Astrocyte (in vitro differentiated cells and primary cell): ENCODE results near the gene FASN. TPM values are rescaled to one million over a fixed set of nuclear protein-coding genes. Genes with fewer than 3 reads are reported as not detected.

Experiments used
- DNase-seq: peaks from one replicate; pipeline ENCODE4 v3.0.0-alpha.2; 2010; ENCODE audit warnings: low read depth
- FAIRE-seq: peaks from 2 replicates; lab custom pipeline; 2011; peaks lifted over from hg19 to GRCh38; lab: Jason Lieb, UNC
- H2AFZ ChIP-seq: 2 replicates; pipeline ENCODE4 v1.6.0; 2012; ENCODE audit warnings: low read depth, low read length, inconsistent platforms
- H3K27ac ChIP-seq: 2 replicates; pipeline ENCODE4 v1.5.1; 2011; ENCODE audit warnings: low read depth, low read length, inconsistent platforms
- H3K27me3 ChIP-seq: 2 replicates; pipeline ENCODE4 v1.6.0; 2011; ENCODE audit warnings: low read length, inconsistent platforms; ENCODE audit not compliant: insufficient read depth
- H3K36me3 ChIP-seq: 2 replicates; pipeline ENCODE4 v1.5.1; 2011; ENCODE audit warnings: low read length, inconsistent platforms; ENCODE audit not compliant: insufficient read depth
- H3K4me1 ChIP-seq: 2 replicates; pipeline ENCODE4 v1.5.1; 2011; ENCODE audit warnings: low read length, inconsistent platforms; ENCODE audit not compliant: insufficient read depth
- H3K4me2 ChIP-seq: 2 replicates; pipeline ENCODE4 v1.6.0; 2012; ENCODE audit warnings: low read length, inconsistent platforms
- H3K4me3 ChIP-seq: 2 replicates; pipeline ENCODE4 v1.5.1; 2011; ENCODE audit warnings: low read depth, mild to moderate bottlenecking, low read length, inconsistent platforms; ENCODE audit not compliant: insufficient read depth
- H3K79me2 ChIP-seq: 2 replicates; pipeline ENCODE4 v1.6.0; 2012; ENCODE audit warnings: mild to moderate bottlenecking, low read length, inconsistent platforms; ENCODE audit not compliant: insufficient read depth
- H3K9ac ChIP-seq: 2 replicates; pipeline ENCODE4 v1.6.0; 2012; ENCODE audit warnings: mild to moderate bottlenecking, low read length, inconsistent platforms
- H3K9me3 ChIP-seq: 2 replicates; pipeline ENCODE4 v1.5.1; 2012; ENCODE audit warnings: low read depth, mild to moderate bottlenecking, low read length, inconsistent platforms; ENCODE audit not compliant: insufficient read depth
- H4K20me1 ChIP-seq: 2 replicates; pipeline ENCODE4 v1.6.0; 2012; ENCODE audit warnings: low read length, inconsistent platforms; ENCODE audit not compliant: insufficient read depth
- H3K27ac Mint-ChIP-seq: one replicate; pipeline ENCODE4 v1.8.0; 2021; ENCODE audit warnings: mild to moderate bottlenecking, mixed read lengths; ENCODE audit not compliant: unreplicated experiment
- H3K27me3 Mint-ChIP-seq: one replicate; pipeline ENCODE4 v1.8.0; 2021; ENCODE audit warnings: low read depth, mixed read lengths; ENCODE audit not compliant: unreplicated experiment
- H3K36me3 Mint-ChIP-seq: one replicate; pipeline ENCODE4 v1.8.0; 2021; ENCODE audit warnings: low read depth, mixed read lengths; ENCODE audit not compliant: unreplicated experiment
- H3K4me1 Mint-ChIP-seq: one replicate; pipeline ENCODE4 v1.8.0; 2021; ENCODE audit warnings: low read depth, mixed read lengths; ENCODE audit not compliant: unreplicated experiment
- H3K4me3 Mint-ChIP-seq: one replicate; pipeline ENCODE4 v1.8.0; 2021; ENCODE audit warnings: mild to moderate bottlenecking, moderate library complexity, mixed read lengths; ENCODE audit not compliant: unreplicated experiment
- H3K9me3 Mint-ChIP-seq: one replicate; pipeline ENCODE4 v1.8.0; 2021; ENCODE audit warnings: mild to moderate bottlenecking, mixed read lengths; ENCODE audit not compliant: unreplicated experiment
- CTCF ChIP-seq: IDR thresholded peaks from 2 replicates; pipeline ENCODE4 v1.5.1; 2011; ENCODE audit warnings: low read depth, mild to moderate bottlenecking, inconsistent platforms, low read length, moderate library complexity; ENCODE audit not compliant: insufficient read depth
- EZH2 ChIP-seq: IDR thresholded peaks from 2 replicates; pipeline ENCODE4 v1.6.1; 2012; ENCODE audit warnings: mild to moderate bottlenecking, low read length, inconsistent platforms; ENCODE audit not compliant: insufficient read depth
- total RNA-seq: library from RNA; stranded (reverse); gene quantifications from 2 replicates; pipeline ENCODE4 v1.2.1, GENCODE V29; 2021

The FASN gene
- total RNA-seq, 1 donor from 2014 or later, result 203 TPM

DNA sequence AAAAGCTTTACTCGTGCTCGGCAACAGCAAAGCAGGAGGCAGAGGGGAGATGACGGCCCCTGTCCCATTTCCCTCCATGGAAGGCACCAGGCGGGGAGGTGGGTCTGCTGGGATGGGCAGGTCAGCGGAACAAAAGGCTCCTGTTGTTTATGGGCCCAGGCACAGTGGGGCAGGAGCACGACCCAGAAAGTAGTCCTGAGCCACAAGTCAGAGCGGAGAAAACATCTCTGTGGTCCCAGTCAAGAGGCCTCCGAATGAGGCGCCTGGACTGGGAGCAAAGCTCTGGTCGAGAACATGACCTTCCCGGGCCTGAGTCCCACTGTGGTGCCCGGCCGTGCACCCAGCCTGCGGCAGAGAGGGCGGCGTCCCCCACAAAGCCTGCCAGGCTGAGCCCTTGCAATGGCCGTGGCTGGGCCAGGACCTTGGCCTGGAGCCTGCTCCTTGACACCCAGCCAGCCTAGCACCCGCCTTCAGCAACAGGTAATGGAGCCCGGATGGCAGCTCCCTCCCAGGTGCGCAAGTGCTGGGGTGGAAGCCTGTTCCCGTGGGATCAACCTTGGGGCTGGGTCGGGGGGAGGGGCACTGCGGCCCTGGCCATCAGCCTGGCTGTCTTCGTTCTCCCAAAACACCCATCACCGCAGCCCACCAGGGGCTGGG, 50.0 kb downstream of the FASN start:
- H3K9me3 Mint-ChIP-seq, result no peaks in the 10 kb centered on the region
- H3K27me3 Mint-ChIP-seq, result no peaks in the 10 kb centered on the region
- H3K4me1 Mint-ChIP-seq, result peaks cover 5% of the 10 kb centered on the region
- no peaks in the 10 kb centered on the region for H3K27me3 ChIP-seq
- peaks cover 10% of the 10 kb centered on the region for H3K36me3 Mint-ChIP-seq
- H3K4me3 Mint-ChIP-seq, result no peak overlapping the region
- no peak overlapping the region for H3K4me3 ChIP-seq
- FAIRE-seq (no peak), DNase-seq (no peak)
- H3K36me3 ChIP-seq, result no peaks in the 10 kb centered on the region
- no peak overlapping the region for H3K27ac Mint-ChIP-seq
- no peaks in the 10 kb centered on the region for H3K9me3 ChIP-seq
- H3K4me2 ChIP-seq, result no peak overlapping the region
- H4K20me1 ChIP-seq, result peaks cover 6% of the 10 kb centered on the region
- peaks cover 15% of the 10 kb centered on the region for H3K4me1 ChIP-seq
- no peak overlapping the region for H3K27ac ChIP-seq
- H2AFZ ChIP-seq, result no peak overlapping the region
- H3K79me2 ChIP-seq, result peaks cover 23% of the 10 kb centered on the region
- H3K9ac ChIP-seq, result no peak overlapping the region
- no peak for TF ChIP-seq CTCF
- no peak for TF ChIP-seq EZH2

DNA sequence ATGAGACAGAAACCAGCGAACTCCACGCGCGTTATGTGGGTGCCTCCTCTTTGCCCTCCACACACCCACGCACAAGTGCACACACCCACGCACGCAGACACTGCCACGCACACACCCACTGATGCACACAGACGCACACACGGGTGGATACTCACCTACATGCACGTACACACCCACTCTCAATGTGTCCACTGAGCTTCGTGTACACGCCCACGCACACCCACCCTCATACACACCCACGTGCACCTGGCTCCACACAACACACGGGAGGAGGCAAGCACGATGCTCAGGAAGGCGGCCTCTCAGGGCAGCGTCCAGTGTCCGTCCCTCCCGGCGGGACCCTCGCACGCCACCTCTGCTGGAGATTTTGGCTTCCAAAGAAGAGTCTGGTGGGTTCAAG, 50.7 kb downstream of the FASN start:
- FAIRE-seq, result no peak
- H3K27ac Mint-ChIP-seq, result no peak overlapping the region
- no peaks in the 10 kb centered on the region for H3K27me3 Mint-ChIP-seq

More for the DNA sequence above, 50.7 kb downstream of the FASN start:
- Histone ChIP-seq H3K4me2 (no peak overlapping the region), H3K27ac (no peak overlapping the region), H3K4me3 (no peak overlapping the region), H3K9me3 (no peaks in the 10 kb centered on the region), H2AFZ (no peak overlapping the region), H3K9ac (no peak overlapping the region), H3K4me1 (peaks cover 8% of the 10 kb centered on the region), H3K36me3 (no peaks in the 10 kb centered on the region), H4K20me1 (no peaks in the 10 kb centered on the region), H3K79me2 (peaks cover 16% of the 10 kb centered on the region), H3K27me3 (no peaks in the 10 kb centered on the region)
- H3K4me1 Mint-ChIP-seq, result peaks cover 5% of the 10 kb centered on the region
- DNase-seq, result no peak
- H3K9me3 Mint-ChIP-seq, result no peaks in the 10 kb centered on the region
- peaks cover 10% of the 10 kb centered on the region for H3K36me3 Mint-ChIP-seq
- TF ChIP-seq CTCF (no peak), EZH2 (no peak)
- H3K4me3 Mint-ChIP-seq, result no peak overlapping the region
